WTC11 (cell line): ENCODE results near the gene HOXA9. TPM values are rescaled to one million over a fixed set of nuclear protein-coding genes. Genes with fewer than 3 reads are reported as not detected.

Source experiments
- ATAC-seq: fragments of 200-7000 bp; cut with Tn5 transposase; 2 replicates; pipeline ENCODE4 v1.10.0; 2021; ENCODE audit warnings: mild to moderate bottlenecking, moderate library complexity
- CTCF ChIA-PET: fragments of 300-600 bp; sonication (Branson Sonifier 250); formaldehyde crosslinking; loops from one replicate; lab custom pipeline; 2021; ENCODE audit warnings: antibody characterized with exemption; lab: Charles Lee
- POLR2A ChIA-PET: fragments of 350-600 bp; sonication (Branson Sonifier 250); formaldehyde crosslinking; loops from one replicate; lab custom pipeline; 2021; ENCODE audit warnings: antibody characterized with exemption; lab: Charles Lee
- DNase-seq: peaks from one replicate; pipeline ENCODE4 v3.0.0; 2021; ENCODE audit warnings: low spot score
- H3K27ac Mint-ChIP-seq: 2 replicates; pipeline ENCODE4 v1.8.0; 2021; ENCODE audit warnings: mixed read lengths
- H3K27me3 Mint-ChIP-seq: 2 replicates; pipeline ENCODE4 v1.8.0; 2021; ENCODE audit warnings: low read depth, mild to moderate bottlenecking, moderate library complexity, mixed read lengths
- H3K36me3 Mint-ChIP-seq: 2 replicates; pipeline ENCODE4 v1.8.0; 2021; ENCODE audit warnings: mixed read lengths
- H3K4me1 Mint-ChIP-seq: 2 replicates; pipeline ENCODE4 v1.8.0; 2022; ENCODE audit warnings: mixed read lengths
- H3K4me3 Mint-ChIP-seq: 2 replicates; pipeline ENCODE4 v1.8.0; 2021; ENCODE audit warnings: mild to moderate bottlenecking, moderate library complexity, mixed read lengths
- H3K9me3 Mint-ChIP-seq: 2 replicates; pipeline ENCODE4 v1.8.0; 2021; ENCODE audit warnings: mixed read lengths
- AR ChIP-seq: fragments of 250-450 bp; sonication (Bioruptor Pico); IDR thresholded peaks from 2 replicates; pipeline ENCODE4 v1.9.0; 2021; ENCODE audit warnings: mild to moderate bottlenecking
- ATF1 ChIP-seq: sonication (generic); formaldehyde crosslinking; IDR thresholded peaks from 2 replicates; pipeline ENCODE4 v1.8.1; 2023; ENCODE audit warnings: mild to moderate bottlenecking, moderate library complexity, missing genetic modification reagents
- ATF6 ChIP-seq: sonication (generic); formaldehyde crosslinking; IDR thresholded peaks from 2 replicates; pipeline ENCODE4 v1.8.1; 2023; ENCODE audit warnings: mild to moderate bottlenecking, missing genetic modification reagents
- E2F4 ChIP-seq: sonication (generic); formaldehyde crosslinking; IDR thresholded peaks from 2 replicates; pipeline ENCODE4 v1.8.1; 2022; ENCODE audit warnings: low read depth, mild to moderate bottlenecking, moderate library complexity, missing genetic modification reagents, borderline replicate concordance
- FOXK1 ChIP-seq: sonication (generic); formaldehyde crosslinking; IDR thresholded peaks from 2 replicates; pipeline ENCODE4 v1.8.0; 2022; ENCODE audit warnings: mild to moderate bottlenecking, moderate library complexity, missing genetic modification reagents
- FOXP4 ChIP-seq: sonication (generic); formaldehyde crosslinking; IDR thresholded peaks from 2 replicates; pipeline ENCODE4 v1.8.0; 2022; ENCODE audit warnings: mild to moderate bottlenecking, missing genetic modification reagents
- IRF2 ChIP-seq: sonication (generic); formaldehyde crosslinking; IDR thresholded peaks from 2 replicates; pipeline ENCODE4 v1.8.0; 2022; ENCODE audit warnings: low read depth, missing genetic modification reagents, borderline replicate concordance
- JAZF1 ChIP-seq: fragments of 250-450 bp; sonication (Bioruptor Pico); IDR thresholded peaks from 2 replicates; pipeline ENCODE4 v1.9.0; 2021; ENCODE audit warnings: moderate library complexity, mild to moderate bottlenecking, inconsistent platforms
- RORB ChIP-seq: fragments of 250-450 bp; sonication (Bioruptor Pico); IDR thresholded peaks from 2 replicates; pipeline ENCODE4 v1.9.0; 2021; ENCODE audit warnings: mild to moderate bottlenecking
- SP1 ChIP-seq: sonication (generic); formaldehyde crosslinking; conservative IDR thresholded peaks from 2 replicates; pipeline ENCODE4 v1.8.1; 2022; ENCODE audit warnings: missing genetic modification reagents
- STAT6 ChIP-seq: sonication (generic); formaldehyde crosslinking; conservative IDR thresholded peaks from 2 replicates; pipeline ENCODE4 v1.8.1; 2023; ENCODE audit warnings: mild to moderate bottlenecking, low read depth, missing genetic modification reagents, moderate library complexity
- TEAD1 ChIP-seq: sonication (generic); formaldehyde crosslinking; IDR thresholded peaks from 2 replicates; pipeline ENCODE4 v1.8.0; 2022; ENCODE audit warnings: mild to moderate bottlenecking, missing genetic modification reagents
- TP53 ChIP-seq: sonication (generic); formaldehyde crosslinking; IDR thresholded peaks from 2 replicates; pipeline ENCODE4 v1.8.1; 2023; ENCODE audit warnings: mild to moderate bottlenecking, missing genetic modification reagents
- ZNF281 ChIP-seq: sonication (generic); formaldehyde crosslinking; IDR thresholded peaks from 2 replicates; pipeline ENCODE4 v1.8.0; 2023; ENCODE audit warnings: mild to moderate bottlenecking, missing genetic modification reagents
- ZNF396 ChIP-seq: fragments of 250-450 bp; sonication (Bioruptor Pico); IDR thresholded peaks from 2 replicates; pipeline ENCODE4 v1.8.0; 2021; ENCODE audit warnings: mild to moderate bottlenecking, moderate library complexity, borderline replicate concordance
- ZSCAN18 ChIP-seq: fragments of 250-450 bp; sonication (Bioruptor Pico); IDR thresholded peaks from 2 replicates; pipeline ENCODE4 v2.1.2; 2022; ENCODE audit warnings: mild to moderate bottlenecking, moderate library complexity
- total RNA-seq: library from RNA; stranded (reverse); gene quantifications from 3 replicates; pipeline ENCODE4 v1.2.3, GENCODE V29; 2021

Gene HOXA9
- total RNA-seq, 1 experiment from 2014 or later: not detected

GRCh38 chr7:27172823-27173510 is 7.6 kb upstream of the HOXA9 start (continued):
- no peak for TF ChIP-seq ATF6
- no peak for TF ChIP-seq STAT6

GRCh38 chr7:27172315-27172774 is 7.0 kb upstream of the HOXA9 start:
- no peak overlapping the region for H3K4me3 Mint-ChIP-seq
- CTCF ChIA-PET: no interaction called here
- POLR2A ChIA-PET: no interaction called here

More at GRCh38 chr7:27172315-27172774, 7.0 kb upstream of the HOXA9 start:
- Mint-ChIP-seq H3K4me1 (peaks cover 23% of the 10 kb centered on the region), H3K27me3 (peaks cover 99% of the 10 kb centered on the region), H3K9me3 (no peaks in the 10 kb centered on the region), H3K27ac (no peak overlapping the region), H3K36me3 (0 out of 2 replicates have a peak, but pooled peaks cover 2% of the 10 kb centered on the region)
- no peak for ATAC-seq
- DNase-seq: no peak
- TF ChIP-seq E2F4 (CRISPR knock-in tag) (no peak), TP53 (CRISPR knock-in tag) (no peak), FOXP4 (CRISPR knock-in tag) (no peak), RORB (CRISPR knock-in tag) (no peak), ATF1 (CRISPR knock-in tag) (no peak), ZSCAN18 (CRISPR knock-in tag) (no peak), SP1 (no peak), TEAD1 (CRISPR knock-in tag) (no peak), FOXK1 (no peak), ZNF281 (no peak), AR (CRISPR knock-in tag) (no peak), JAZF1 (CRISPR knock-in tag) (no peak), ZNF396 (CRISPR knock-in tag) (no peak), IRF2 (CRISPR knock-in tag) (no peak)
